ENCODE data around the gene PPP3R2. TPM values are rescaled to one million over a fixed set of nuclear protein-coding genes. Genes with fewer than 3 reads are reported as not detected.

PPP3R2 gene
- total RNA-seq, 1 donor from 2014 or later, result not detected

GRCh38 chr9:101626295-101626694, 31.5 kb upstream of the PPP3R2 start:
- TF ChIP-seq POLR2AphosphoS5 (IDR thresholded peaks at IDR 0.05; ENCODE audit: insufficient read depth in 1 of 2, low read depth in 1 of 2) (no peak), POLR2A (IDR thresholded peaks at IDR 0.05) (no peak), CTCF (IDR thresholded peaks at IDR 0.05) (no peak)
- H3K4me1 ChIP-seq, result no peaks in the 10 kb centered on the region
- intact Hi-C loops (cut with DNase I), result no loop called here
- H3K9me3 ChIP-seq, result no peaks in the 10 kb centered on the region
- no peak overlapping the region for H3K27ac ChIP-seq
- H3K4me3 ChIP-seq, result no peak overlapping the region
- no peak for DNase-seq (ENCODE audit: extremely low spot score in 2 of 2)
- no peaks in the 10 kb centered on the region for H3K27me3 ChIP-seq
- H3K36me3 ChIP-seq, result no peaks in the 10 kb centered on the region

- Histone ChIP-seq H3K4me1 (no peaks in the 10 kb centered on the region), H3K4me3 (no peak overlapping the region), H3K36me3 (no peaks in the 10 kb centered on the region), H3K27me3 (no peaks in the 10 kb centered on the region), H3K27ac (no peak overlapping the region), H3K9me3 (no peaks in the 10 kb centered on the region)
- DNase-seq (ENCODE audit: extremely low spot score in 2 of 2), result no peak
- no peak for TF ChIP-seq CTCF (IDR thresholded peaks at IDR 0.05)
- TF ChIP-seq POLR2A (IDR thresholded peaks at IDR 0.05), result no peak
- TF ChIP-seq POLR2AphosphoS5 (IDR thresholded peaks at IDR 0.05; ENCODE audit: insufficient read depth in 1 of 2, low read depth in 1 of 2), result no peak
- intact Hi-C loops (cut with DNase I), result no loop called here
These were observed 31.1 kb upstream of the PPP3R2 start for GRCh38 chr9:101625876-101626275.

- no peaks in the 10 kb centered on the region for H3K36me3 ChIP-seq
- intact Hi-C loops (cut with DNase I), result no loop called here
These were observed 25.7 kb upstream of the PPP3R2 start for GRCh38 chr9:101620452-101620851.

GRCh38 chr9:101618698-101619097, 23.9 kb upstream of the PPP3R2 start:
- intact Hi-C loops (cut with DNase I), result no loop called here
- DNase-seq (ENCODE audit: extremely low spot score in 2 of 2), result no peak
- H3K27me3 ChIP-seq, result no peaks in the 10 kb centered on the region
- no peaks in the 10 kb centered on the region for H3K4me1 ChIP-seq
- TF ChIP-seq POLR2AphosphoS5 (IDR thresholded peaks at IDR 0.05; ENCODE audit: insufficient read depth in 1 of 2, low read depth in 1 of 2) (no peak), POLR2A (IDR thresholded peaks at IDR 0.05) (no peak), CTCF (IDR thresholded peaks at IDR 0.05) (no peak)
- no peak overlapping the region for H3K4me3 ChIP-seq
- no peaks in the 10 kb centered on the region for H3K9me3 ChIP-seq
- no peak overlapping the region for H3K27ac ChIP-seq
- H3K36me3 ChIP-seq, result no peaks in the 10 kb centered on the region

More at GRCh38 chr9:101620452-101620851, 25.7 kb upstream of the PPP3R2 start:
- Histone ChIP-seq H3K9me3 (no peaks in the 10 kb centered on the region), H3K27ac (no peak overlapping the region), H3K4me3 (no peak overlapping the region), H3K4me1 (no peaks in the 10 kb centered on the region), H3K27me3 (no peaks in the 10 kb centered on the region)
- DNase-seq (ENCODE audit: extremely low spot score in 2 of 2), result no peak
- TF ChIP-seq CTCF (IDR thresholded peaks at IDR 0.05) (no peak), POLR2A (IDR thresholded peaks at IDR 0.05) (no peak), POLR2AphosphoS5 (IDR thresholded peaks at IDR 0.05; ENCODE audit: insufficient read depth in 1 of 2, low read depth in 1 of 2) (no peak)

- Histone ChIP-seq H3K27ac (no peak overlapping the region), H3K27me3 (no peaks in the 10 kb centered on the region), H3K9me3 (no peaks in the 10 kb centered on the region), H3K4me3 (no peak overlapping the region), H3K36me3 (no peaks in the 10 kb centered on the region), H3K4me1 (no peaks in the 10 kb centered on the region)
- DNase-seq (ENCODE audit: extremely low spot score in 2 of 2), result no peak
- TF ChIP-seq CTCF (IDR thresholded peaks at IDR 0.05), result no peak
- TF ChIP-seq POLR2A (IDR thresholded peaks at IDR 0.05), result no peak
- no peak for TF ChIP-seq POLR2AphosphoS5 (IDR thresholded peaks at IDR 0.05; ENCODE audit: insufficient read depth in 1 of 2, low read depth in 1 of 2)
- intact Hi-C loops (cut with DNase I), result no loop called here
These were observed 10.8 kb upstream of the PPP3R2 start for GRCh38 chr9:101605547-101605946.
